Midbrain (tissue), 1 donor: Measurements from ENCODE around the gene BRAP.
"Not testable (repeated sequence)": the region's sequence is repeated elsewhere in the genome, so short reads cannot be mapped to it uniquely, and the experiment has no call there.

Source experiments
- DNase-seq: peaks from one replicate; lab custom pipeline; 2025; lab: John Stamatoyannopoulos, UW

The BRAP gene

GRCh38 chr12:111677186-111677585, 8.6 kb downstream of the BRAP start:
- DNase-seq = no peak

DNA sequence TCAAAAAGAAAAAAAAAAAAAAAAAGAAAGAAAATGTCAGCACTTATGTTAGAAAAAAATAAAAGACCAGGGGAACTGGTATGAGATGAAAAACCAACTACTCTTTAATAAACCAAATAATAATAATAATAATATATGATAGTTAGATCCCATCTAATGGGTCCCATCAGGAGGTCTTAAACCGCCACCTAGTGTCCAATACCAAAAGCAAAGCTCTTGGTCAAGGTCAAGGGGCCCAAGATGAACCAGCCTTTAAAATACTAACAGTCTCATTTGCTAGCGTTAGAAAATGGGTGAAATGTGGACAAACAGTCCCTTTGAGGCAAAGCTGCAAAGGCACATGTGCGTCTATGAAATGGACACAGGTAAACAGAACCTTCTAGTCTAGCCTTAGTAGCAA, 12.3 kb downstream of the BRAP start:
- DNase-seq = no peak

DNA sequence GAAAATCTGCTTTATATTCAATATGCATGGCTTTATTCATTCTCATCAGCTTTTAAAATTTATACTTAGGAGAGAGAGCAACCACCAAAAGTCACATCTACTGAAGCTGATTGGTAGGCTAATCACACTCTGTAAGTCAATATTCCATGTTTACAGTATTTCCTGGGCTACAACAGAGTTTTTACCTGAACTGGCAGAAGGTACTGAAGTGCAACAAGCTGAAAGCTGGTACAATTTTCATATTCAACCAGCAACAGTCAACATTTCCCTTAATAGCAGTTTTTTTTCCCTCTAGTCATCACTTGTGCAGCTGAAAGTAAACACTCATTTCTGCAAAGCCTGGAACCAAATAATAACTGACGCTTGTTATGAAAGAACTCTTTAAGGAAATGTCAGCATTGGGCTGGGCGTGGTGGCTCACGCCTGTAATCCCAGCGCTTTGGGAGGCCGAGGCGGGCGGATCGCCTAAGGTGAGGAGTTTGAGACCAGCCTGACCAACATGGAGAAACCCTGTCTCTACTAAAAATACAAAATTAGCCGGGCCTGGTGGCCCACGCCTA, 12.9 kb downstream of the BRAP start:
- no peak for DNase-seq

DNA sequence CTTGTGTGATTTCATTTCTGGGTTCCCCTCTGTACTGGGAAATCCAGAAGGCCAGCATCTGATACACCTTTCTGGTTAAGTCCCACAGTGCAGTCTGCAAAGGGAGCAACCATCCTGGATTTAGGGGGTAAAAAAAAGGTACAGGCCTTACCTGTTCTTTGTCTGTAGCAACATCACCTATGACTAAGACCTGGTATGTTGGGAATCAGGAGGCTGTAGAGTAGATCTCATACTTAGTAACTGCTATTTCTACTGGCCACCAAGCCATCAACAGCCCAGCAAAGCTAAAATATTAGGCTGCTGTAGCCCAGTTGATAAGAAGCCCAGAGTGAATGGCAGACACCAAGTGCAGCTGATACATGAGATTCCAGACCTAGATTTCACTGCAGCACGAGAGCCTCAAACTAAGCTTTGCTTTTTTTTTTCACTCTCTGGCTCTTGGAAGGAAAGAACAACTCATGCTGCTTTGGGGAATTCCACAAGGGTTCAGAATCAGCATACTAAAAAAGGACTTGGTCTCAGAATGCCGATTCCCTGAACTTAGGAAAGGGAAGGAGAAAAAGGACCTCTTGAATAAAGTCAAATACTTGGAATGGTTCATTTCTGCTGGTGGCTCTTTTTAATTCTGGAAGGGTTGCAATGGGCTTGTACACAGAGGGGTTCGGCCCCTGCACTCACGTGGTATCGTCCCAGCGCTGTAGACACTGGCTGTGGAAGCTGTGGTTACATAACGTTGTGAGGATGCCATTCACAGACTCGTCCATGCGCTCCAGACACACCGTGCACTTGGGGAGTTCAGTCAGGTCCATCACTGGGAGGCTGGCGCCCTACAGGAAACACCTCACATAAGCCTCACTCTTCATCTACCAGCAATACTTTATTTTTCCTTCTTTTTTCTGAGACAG, 20.5 kb downstream of the BRAP start:
- peak; percentile 70 for DNase-seq

DNA sequence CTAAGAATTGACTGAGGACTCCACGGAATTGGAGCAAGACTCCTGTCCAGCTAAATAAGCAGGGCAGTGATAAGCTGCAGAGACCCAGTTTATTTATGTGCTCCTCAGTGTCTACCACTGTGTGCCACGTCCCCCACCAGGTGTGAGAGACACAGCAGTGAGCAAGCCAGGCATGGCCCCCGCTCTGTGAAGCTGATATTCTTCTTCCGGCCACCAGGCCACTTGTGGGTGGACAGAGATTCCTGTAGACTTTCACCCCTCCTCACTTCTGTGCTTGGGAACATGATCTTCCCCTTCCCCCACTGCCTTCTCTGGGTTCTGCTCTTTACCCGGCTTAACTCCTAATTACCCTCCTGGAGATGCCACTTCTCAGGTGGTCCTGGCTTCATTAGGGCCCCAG, 21.3 kb downstream of the BRAP start:
- DNase-seq = no peak

DNA sequence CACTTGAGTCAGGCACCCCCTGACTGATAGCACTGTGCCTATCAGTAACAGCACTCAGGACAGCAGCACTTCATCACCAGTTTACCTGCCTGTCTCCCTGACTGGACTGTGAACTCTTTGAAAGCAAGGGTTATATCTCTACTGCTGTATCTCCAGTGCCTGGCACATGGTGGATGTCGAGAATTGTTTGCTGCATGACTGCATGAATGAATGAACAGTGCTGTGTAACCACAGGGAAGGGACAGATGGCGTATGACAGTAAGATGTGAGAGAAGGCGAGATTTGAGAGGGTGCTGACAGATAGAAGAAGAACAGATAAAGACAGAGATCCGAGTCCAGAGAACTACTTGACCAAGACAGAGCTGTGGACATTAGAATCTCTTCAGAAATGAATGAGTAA, 29.7 kb downstream of the BRAP start:
- no peak for DNase-seq

DNA sequence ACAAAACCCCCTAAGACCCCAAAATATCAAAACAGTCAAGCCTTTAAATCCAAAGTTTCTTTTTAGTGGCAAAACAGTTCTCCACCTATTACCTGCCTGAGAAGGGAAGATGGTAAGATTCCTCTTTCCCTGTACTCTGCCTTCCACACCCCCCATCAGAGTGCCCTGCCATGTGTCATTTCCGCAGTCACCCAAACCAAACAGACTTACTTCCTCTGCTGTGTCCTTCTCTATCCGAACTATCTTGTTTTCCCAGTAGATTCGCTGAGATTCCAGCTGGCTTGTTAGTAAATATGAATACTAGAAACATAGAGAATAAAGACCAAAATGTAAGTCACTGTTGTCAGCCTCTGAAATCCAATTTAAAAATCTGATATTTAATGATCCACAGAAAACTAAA, 30.4 kb downstream of the BRAP start:
- no peak for DNase-seq

GRCh38 chr12:111653596-111653995, 32.2 kb downstream of the BRAP start:
- peak; percentile 39 for DNase-seq

- not testable (repeated sequence) for DNase-seq
Observed at GRCh38 chr12:111652530-111652929, 33.2 kb downstream of the BRAP start.

DNA sequence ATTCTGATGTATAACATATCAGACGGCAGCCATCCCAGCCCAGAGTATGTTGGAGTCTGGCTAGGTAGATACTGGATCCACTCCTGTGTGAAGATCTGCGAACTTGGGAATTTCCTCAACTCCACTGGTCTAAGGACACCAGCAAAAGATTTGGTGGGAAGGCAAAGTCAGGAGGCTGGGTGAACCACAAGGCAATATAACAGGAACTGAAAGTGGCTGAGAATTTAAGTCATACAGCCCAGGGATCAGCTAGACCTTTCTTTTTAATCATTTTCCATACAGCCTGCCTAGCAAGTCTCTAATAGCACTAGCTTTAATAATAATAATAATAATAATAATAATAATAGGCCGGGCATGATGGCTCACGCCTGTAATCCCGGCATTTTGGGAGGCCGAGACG, 34.8 kb downstream of the BRAP start:
- DNase-seq = no peak

DNA sequence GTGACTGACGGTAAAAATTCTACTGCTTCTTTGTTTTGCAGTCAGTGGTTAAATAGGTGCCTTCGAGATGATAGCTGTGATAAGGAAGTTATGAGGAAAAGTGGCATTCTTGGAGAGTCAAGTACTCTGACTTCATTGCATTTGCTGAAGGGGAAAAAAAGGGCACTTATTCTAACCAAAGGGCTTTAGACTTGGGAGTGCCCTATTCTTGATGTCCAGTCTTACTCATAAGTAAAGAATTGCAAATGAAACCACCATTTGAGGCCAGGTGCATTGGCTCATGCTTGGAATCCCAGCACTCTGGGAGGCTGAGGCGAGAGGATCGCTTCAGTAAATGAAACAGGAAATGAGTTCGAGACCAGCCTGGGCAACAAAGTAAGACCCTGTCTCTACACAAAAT, 40.3 kb downstream of the BRAP start:
- DNase-seq = no peak

GRCh38 chr12:111643427-111643826, 42.3 kb downstream of the BRAP start:
- DNase-seq = no peak

DNA sequence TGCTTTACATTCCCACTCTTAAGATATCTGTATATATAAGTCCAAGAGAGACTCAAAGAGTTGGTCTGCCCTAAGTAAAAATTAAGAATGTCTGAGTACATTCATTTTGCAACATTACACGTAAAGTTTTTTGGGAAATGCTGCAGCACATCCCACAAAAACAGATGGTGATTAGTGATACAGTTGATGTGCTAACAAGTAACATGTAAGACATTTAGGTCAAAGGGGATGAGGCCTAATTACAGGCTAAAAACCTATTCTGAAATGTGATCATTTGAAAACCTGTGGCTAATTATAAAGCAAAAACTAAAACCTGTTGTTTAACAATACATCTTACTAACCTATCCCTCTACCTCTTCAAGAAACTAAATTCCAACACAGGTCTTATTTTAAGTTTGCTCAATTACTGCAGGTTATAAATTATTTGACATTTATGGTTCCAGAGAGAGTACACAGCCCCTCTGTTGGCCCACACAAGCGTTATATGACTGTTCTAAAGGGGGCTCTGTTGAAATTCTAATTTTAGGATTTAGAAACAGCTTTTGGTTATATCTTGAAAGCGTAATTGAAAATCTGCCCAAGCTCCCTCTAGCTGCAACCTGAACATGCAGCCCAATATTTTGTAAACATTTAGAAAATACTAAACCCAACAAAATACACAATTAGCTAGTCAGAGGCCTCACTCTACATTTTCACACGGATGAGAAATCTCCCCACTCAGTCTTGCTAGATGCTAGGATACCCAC, 42.9 kb downstream of the BRAP start:
- DNase-seq = no peak

DNA sequence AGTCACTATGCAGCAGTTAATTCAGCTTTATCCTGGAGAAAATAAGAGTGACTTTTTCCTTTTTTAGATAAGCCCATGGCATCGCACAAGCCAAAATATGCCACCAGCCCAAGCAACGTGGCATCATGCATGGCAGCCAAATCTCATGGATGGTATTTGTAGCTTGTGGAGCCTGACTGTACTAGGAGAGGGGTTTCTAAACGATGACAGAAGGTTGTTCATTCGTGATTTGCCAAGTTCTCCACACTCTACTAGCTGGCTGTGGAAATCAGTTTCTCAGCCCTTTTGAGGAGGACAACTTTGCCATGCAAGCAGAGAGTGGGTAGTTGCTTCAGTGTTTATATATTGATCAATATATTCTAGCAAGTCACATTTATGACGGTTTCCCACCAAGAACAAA, 45.2 kb downstream of the BRAP start:
- DNase-seq = no peak

DNA sequence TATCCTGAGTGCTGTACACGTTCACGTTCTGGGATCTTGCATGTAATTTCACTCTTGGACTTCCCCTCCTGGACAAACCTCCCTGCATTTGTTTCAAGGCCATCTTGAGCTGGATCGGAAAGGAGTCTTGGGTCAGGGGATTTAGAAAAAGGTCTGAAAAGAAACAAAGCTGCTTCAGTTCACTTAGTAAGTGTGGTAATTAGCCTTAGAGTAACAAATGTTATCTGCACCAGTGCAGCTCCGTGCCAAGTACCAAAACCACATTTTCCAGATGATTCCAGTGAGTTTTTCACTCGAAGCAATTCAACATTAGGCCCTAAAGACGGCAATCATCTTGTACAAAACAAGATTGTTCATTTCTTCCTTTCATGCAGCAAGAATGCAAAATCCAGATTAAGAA, 47.2 kb downstream of the BRAP start:
- DNase-seq = no peak

DNA sequence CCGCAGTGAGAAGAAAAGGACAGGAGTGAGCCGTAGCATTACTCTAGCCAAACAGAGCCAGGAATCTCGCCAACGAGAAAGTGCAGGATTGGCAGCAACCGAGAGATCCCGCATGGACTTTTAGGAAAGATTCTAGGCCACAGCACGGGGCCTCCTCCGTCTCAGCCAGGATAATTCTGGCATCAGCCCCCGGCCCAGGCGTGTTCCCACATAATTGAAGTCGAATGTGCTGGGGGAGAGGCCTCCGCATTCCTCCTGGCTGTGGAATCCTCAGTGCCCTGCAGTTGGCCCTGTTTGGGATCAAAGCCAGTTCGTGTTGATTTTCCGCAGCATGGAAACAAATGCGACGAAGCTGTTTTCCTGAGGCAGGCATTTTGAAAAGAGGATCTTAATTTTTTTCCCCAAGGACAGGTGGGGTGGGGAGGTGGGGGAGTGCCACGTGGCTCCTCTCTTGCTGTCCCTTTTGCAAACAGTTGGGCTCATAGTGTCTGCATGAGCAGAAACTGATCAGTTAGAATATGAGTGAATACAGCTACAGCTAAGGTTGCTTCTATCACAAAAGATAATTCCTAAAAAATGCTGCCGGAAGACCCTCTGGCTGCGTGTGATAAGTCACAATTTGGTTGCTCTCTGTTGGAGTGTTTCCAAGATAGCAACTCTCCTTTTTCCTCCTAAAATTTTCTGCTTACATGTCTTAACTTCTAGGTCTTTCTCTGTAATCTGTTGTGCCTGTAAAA, 49.4 kb downstream of the BRAP start:
- peak; percentile 62 for DNase-seq

- DNase-seq = no peak
Observed at GRCh38 chr12:111635524-111635923, 50.2 kb downstream of the BRAP start.

DNA sequence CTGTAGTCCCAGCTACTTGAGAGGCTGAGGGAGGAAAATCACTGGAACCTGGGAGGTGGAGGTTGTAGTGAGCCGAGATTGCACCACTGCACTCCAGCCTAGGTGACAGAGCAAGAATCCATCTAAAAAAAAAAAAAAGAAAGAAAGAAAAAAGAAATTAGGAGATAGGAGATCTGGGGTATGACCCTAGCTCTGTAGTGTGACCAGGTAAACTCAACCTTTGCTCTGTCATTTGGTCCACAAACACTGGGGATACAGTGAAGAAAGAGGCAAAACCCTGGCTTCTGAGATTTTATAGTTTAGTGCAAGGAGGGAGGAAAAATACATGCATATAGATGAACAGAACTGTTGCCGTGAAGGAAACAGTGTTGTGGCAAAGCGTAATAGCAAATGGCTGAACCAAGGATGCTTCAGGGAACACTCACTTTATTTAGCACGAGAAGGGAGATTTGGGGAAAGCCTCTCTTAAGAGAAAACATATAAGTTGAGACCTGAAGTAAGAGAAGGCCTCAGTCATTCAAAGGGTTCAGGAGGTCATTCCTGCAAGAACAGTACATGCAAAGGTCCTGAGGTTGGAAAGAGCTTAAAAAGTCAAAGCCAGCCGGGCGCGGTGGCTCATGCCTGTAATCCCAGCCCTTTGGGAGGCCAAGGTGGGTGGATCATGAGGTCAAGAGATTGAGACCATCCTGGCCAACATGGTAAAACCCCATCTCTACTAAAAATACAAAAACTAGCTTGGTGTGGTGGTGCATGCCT, 57.1 kb downstream of the BRAP start:
- no peak for DNase-seq

DNA sequence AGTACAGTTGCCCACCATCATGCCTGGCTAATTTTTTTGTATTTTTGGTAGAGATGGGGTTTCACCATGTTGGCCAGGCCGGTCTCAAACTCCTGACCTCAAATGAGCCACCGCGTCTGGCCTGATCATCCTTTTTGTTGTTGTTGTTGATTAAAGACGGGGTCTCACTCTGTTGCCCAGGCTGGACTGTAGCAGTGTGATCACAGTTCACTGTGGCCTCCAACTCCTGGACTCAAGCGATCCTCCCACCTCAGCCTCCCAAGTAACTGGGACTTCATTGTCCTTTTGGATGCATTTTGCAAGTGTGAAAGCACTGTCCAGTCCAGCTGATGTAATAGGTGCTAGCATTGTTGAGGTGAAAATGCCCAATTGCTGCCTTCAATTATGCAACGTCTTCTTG, 59.5 kb downstream of the BRAP start:
- no peak for DNase-seq

- DNase-seq = no peak
Observed at GRCh38 chr12:111624540-111624939, 61.2 kb downstream of the BRAP start.

DNA sequence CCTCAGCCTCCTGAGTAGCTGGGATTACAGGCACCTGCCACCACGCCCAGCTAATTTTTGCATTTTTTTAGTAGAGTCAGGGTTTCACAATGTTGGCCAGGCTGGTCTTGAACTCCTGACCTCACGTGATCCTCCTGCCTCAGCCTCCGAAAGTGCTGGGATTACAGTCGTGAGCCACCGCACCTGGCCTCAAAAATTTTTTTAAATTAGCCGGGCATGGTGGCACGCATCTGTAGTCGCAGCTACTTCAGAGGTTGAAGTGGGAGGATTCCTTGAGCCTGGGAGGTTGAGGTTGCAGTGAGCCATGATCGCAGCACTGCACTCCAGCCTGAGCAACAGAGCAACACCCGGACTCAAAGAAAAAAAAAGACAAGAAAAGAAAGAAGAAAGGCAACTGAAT, 67.9 kb downstream of the BRAP start:
- not testable (repeated sequence) for DNase-seq
